GM21360 (cell line): ENCODE data around the gene PHLDA1.
"Not testable (repeated sequence)": the region's sequence is repeated elsewhere in the genome, so short reads cannot be mapped to it uniquely, and the experiment has no call there.

ENCODE experiments used
- ATAC-seq: cut with Tn5 transposase; IDR thresholded peaks from one replicate; pipeline ENCODE4 v1.9.1; 2021; ENCODE audit warnings: mild to moderate bottlenecking, moderate library complexity; ENCODE audit not compliant: unreplicated experiment

Gene PHLDA1

DNA sequence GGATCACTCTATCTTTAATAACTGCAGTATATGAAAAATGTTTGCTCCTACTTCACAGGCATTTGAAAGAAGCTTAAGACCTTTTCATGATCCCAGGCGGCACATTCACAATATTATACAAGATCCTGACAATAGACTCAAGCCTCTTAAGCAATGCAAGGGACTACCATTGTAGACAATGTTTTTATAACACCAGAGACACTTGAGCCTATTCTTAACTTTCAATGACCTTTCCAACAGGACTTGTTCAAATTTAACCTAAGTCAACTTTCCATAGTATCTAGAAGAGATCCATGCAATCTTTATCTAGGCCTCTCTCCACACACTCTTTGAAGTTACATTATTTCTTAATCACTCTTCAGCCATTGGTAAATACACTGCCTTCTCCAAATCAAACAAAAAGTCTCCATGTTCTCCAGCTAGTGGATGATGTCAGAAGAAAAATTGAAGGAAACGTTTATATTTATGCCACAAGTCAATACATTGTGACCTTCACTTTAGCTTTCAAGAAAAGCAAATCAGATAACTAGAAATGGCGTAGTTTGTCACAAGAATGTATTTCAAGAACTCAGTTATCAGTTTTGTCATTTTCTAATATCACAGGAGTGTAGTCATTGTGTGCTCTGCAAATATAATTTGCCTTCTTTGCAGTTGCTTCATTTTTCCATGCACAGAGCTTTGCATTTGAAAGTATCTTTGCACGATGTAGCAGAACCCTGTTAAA lies 41.2 kb downstream of the PHLDA1 start:
- ATAC-seq: no peak

DNA sequence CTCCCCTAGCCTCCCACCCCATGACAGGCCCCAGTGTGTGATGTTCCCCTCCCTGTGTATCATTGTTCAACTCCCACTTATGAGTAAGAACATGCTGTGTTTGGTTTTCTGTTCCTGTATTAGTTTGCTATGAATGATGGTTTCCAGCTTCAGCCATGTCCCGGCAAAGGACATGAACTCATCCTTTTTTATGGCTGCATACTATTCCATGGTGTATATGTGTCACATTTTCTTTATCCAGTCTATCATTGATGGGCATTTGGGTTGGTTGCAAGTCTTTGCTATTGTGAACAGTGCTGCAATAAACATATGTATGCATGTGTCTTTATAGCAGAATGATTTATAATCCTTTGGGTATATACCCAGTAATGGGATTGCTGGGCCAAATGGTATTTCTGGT lies 43.9 kb downstream of the PHLDA1 start:
- not testable (repeated sequence) for ATAC-seq

- ATAC-seq: no peak
Observed at GRCh38 chr12:75986001-75986746, 45.4 kb downstream of the PHLDA1 start.

DNA sequence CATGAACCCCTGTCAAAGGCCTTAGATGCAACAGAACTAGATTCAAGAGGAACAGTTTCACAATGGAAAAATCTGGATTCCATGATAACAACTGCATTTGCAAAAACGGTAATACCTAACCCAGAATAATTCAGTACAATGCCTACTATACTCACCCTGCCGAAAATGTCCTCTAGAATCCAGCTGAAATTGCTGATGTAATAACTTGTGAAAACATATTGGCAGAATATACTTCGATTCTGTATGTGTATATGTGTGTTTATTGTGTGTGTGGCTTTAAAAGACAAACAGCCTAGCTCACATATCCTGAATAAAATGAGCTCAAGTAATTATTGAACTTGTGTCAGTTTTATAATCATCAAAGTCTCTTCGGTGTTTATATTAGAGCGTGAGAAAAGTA lies 46.0 kb downstream of the PHLDA1 start:
- ATAC-seq: no peak

DNA sequence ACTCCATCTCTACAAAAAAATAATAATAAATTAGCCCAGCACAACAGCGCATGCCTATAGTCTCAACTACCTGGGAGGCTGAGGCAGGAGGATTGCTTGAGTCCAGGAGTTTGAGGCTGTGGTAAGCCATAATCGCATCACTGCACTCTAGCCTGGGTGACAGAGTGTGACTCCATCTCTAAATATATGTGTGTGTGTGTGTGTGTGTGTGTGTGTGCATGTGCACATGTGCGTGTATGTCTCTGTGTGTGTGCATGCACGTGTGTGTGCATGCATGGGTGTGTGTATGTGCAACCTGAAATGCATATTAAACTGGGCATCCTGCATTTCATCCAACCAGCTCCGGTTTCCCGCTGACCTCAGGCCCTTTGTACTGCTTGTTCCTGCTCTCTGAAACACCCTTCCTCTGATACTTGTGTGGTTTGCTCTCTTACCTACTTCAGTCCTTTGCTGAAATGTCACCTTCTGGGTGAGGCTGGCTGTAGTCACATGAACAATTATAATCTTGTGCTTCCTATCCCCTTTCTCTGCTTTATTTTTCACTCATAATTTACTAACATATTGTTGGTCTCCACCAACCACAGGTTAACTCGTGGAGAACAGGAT lies 46.9 kb downstream of the PHLDA1 start:
- ATAC-seq: no peak

DNA sequence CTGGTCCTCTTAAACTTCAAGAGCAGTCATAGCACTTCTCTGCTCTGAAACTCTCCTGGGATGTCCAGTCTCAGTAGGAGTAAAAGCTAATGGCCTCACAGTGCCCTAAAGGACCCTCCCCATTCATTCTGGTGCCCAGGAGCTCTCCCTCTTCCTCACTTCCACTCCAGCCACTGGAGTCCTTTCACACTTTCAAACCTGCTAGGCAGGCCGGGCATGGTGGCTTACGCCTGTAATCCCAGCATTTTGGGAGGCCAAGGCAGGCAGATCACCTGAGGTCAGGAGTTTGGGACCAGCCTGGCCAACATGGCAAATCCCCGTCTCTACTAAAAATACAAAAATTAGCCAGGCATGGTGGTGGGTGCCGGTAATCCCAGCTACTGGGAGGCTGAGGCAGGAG lies 47.7 kb downstream of the PHLDA1 start:
- not testable (repeated sequence) for ATAC-seq

GRCh38 chr12:75982979-75983660 lies 48.5 kb downstream of the PHLDA1 start:
- ATAC-seq: no peak

DNA sequence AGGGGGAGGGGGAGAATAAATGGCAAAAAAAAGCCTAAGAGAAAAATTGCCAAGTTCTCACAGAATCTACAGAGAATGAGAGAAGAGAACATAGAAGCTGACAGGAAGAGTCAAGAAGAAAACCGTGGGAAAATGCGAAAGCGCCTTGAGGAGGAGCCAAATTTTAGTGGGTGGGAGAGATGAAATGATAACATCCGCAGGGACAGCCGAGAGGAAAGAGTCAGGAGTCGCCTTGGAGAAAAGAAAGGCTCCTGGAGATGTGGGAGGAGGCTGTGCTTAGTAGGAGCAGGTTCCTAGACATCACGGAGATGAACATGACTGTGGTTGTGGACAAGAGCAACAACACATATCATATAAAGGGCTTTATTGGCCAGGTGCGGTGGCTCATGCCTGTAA lies 49.4 kb downstream of the PHLDA1 start:
- ATAC-seq: no peak

DNA sequence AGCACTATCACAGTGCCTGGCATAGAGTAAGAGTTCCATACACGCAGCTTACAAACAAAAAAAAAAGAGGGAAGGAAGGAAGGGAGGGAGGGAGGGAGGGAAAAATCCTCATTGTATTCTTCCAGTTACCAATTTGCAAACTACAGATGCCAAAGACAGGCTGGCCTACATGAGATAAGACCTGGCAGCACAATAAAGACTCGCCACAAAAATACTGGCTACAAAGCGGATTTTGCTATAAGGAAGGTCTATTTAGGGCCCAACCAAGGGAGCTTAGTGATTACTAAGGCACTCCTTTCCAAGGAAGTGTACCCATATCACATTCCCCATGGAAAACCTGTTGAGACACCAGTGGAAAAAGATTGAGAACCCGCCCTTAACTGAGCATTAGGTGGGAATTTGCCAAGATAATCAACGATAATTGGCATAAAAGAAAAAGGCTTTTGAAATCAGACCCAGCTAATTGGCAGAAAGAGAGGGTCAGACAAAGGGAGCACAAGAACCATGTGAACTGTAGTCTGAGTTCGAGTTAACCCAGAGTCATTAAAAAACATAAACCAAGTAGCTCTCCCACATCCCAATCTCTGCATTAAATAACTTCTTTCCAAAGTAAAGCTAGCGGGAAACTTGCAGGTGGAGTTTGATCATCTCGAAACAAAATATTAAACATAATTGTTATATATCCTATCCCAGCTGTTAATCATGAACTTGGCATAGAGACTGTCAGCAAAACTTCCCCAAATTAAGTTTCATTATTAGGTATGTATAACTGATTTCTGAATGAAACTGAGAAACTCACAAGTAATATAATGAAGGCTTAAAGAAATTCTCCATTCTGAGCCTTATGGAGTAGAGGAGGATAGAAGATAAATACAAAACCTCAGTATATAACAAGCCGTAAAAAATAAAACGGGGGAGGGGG lies 50.1 kb downstream of the PHLDA1 start:
- peak; percentile 29 for ATAC-seq

GRCh38 chr12:75979181-75979580 lies 52.4 kb downstream of the PHLDA1 start:
- ATAC-seq: no peak

- ATAC-seq: no peak
Observed at GRCh38 chr12:75978677-75979076, 52.9 kb downstream of the PHLDA1 start.

DNA sequence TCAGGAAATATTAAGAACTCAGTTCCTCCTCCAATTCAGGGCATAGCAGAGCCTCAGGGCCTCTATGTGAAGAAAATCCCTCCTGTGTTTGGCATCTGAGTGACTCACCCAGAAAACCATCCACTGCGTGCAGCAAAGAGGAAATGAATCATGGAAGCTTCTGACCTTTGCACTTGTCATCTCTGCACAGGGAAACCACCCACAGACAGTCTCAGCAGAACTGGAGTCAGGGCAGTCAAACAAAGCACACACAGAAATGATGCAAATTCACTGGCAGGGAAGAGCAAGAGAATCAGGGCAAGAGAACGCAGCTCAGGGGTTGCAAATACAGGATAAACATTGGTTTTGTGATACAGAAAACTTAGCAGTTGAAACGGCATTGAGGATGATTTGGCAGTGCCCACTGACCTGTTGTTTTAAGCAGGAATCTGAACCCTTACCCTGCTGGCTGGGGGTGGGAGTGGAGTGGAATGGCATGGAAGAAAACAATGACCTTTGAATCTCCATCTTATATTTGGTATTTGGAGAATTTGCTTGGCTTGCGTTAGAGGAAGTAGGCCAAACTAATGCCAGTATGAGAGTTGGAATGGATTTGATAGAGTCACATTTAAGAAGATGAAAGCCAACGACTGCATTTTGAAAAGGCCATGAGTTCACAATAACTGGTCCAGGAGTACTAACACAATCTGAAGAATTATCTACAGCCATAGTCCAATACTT lies 53.5 kb downstream of the PHLDA1 start:
- peak; percentile 97 for ATAC-seq

GRCh38 chr12:75977590-75977951 lies 54.0 kb downstream of the PHLDA1 start:
- peak; percentile 8 for ATAC-seq

GRCh38 chr12:75976913-75977312 lies 54.7 kb downstream of the PHLDA1 start:
- no peak for ATAC-seq

DNA sequence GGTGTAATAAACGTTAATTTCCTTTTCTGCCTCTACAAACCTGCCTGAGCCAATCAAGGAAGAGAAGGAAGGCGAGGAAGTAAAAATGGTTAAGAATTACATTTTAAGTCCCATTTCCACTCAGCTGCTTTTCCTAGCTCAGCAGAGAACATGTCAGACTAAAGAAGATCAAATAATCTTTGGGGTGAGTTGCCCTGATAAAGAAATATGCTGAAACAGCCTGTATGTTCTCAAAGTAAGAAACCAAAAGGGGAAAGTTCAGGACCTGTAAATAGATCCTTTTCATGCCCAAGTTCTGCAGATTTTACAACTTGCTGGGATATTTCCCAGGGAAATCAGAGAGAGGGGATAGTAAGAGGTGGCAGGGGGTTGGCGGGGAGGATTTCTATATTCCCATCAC lies 55.5 kb downstream of the PHLDA1 start:
- no peak for ATAC-seq

DNA sequence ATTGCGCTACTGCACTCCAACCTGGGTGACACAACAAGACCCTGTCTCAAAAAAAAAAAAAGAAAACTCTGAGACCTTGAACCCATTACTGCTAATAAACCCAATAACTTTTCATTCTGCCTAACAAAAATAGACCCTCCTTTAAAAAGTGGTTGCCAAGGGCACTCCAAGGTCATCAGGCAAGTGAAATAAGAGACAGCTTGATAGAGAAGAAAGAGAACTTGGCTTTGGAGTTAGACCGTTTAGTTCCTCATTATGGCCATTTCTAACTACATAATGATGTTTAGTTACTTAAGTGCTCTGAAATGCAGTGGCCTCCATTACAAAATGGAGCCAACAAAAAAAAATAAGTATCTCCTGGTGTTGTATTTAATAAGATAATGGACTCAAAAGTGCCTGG lies 55.9 kb downstream of the PHLDA1 start:
- no peak for ATAC-seq
